HepG2 (cell line): Measurements from ENCODE around the gene RSPRY1. TPM values are rescaled to one million over a fixed set of nuclear protein-coding genes. Genes with fewer than 3 reads are reported as not detected.

Experiments used
- ATF1 ChIP-seq: IDR thresholded peaks from 2 replicates; pipeline ENCODE4 v1.6.1; 2016; ENCODE audit warnings: mild to moderate bottlenecking, control low read depth
- CHD2 ChIP-seq: IDR thresholded peaks from 2 replicates; pipeline ENCODE4 v1.6.1; 2011; ENCODE audit warnings: low read depth, low read length, improper control_type of control experiment
- HOXD1 ChIP-seq: sonication (generic); formaldehyde crosslinking; IDR thresholded peaks from 2 replicates; pipeline ENCODE4 v1.5.0; 2020; ENCODE audit warnings: missing genetic modification reagents
- PRDM4 ChIP-seq: sonication (generic); formaldehyde crosslinking; IDR thresholded peaks from 2 replicates; pipeline ENCODE4 v1.9.0; 2021; ENCODE audit warnings: missing genetic modification reagents, borderline replicate concordance
- PRMT3 ChIP-seq: sonication (generic); formaldehyde crosslinking; IDR thresholded peaks from 2 replicates; pipeline ENCODE4 v1.8.1; 2022; ENCODE audit warnings: low read depth, mild to moderate bottlenecking, moderate library complexity, missing genetic modification reagents, borderline replicate concordance
- STAT5B ChIP-seq: sonication (generic); formaldehyde crosslinking; IDR thresholded peaks from 2 replicates; pipeline ENCODE4 v1.4.0; 2020; ENCODE audit warnings: missing genetic modification reagents
- ZNF350 ChIP-seq: sonication (generic); formaldehyde crosslinking; IDR thresholded peaks from 2 replicates; pipeline ENCODE4 v1.4.0; 2020; ENCODE audit warnings: mild to moderate bottlenecking, low read depth, missing genetic modification reagents, borderline replicate concordance
- ZNF367 ChIP-seq: sonication (generic); formaldehyde crosslinking; IDR thresholded peaks from 2 replicates; pipeline ENCODE4 v1.4.0; 2020; ENCODE audit warnings: missing genetic modification reagents, borderline replicate concordance
- ZNF550 ChIP-seq: sonication (generic); formaldehyde crosslinking; IDR thresholded peaks from 2 replicates; pipeline ENCODE4 v1.4.0; 2020; ENCODE audit warnings: mild to moderate bottlenecking, missing genetic modification reagents, borderline replicate concordance
- ZNF766 ChIP-seq: sonication (generic); formaldehyde crosslinking; IDR thresholded peaks from 2 replicates; pipeline ENCODE4 v1.5.0; 2020; ENCODE audit warnings: missing genetic modification reagents, borderline replicate concordance
- ZNF788 ChIP-seq: sonication (generic); formaldehyde crosslinking; IDR thresholded peaks from 2 replicates; pipeline ENCODE4 v1.5.0; 2020; ENCODE audit warnings: mild to moderate bottlenecking, missing genetic modification reagents, borderline replicate concordance
- ZSCAN29 ChIP-seq: sonication (generic); formaldehyde crosslinking; conservative IDR thresholded peaks from 2 replicates; pipeline ENCODE4 v1.4.0; 2020; ENCODE audit warnings: mild to moderate bottlenecking, missing genetic modification reagents
- ZZZ3 ChIP-seq: sonication (generic); formaldehyde crosslinking; IDR thresholded peaks from 2 replicates; pipeline ENCODE4 v1.4.0; 2020; ENCODE audit warnings: missing genetic modification reagents, mild to moderate bottlenecking, borderline replicate concordance
- polyA plus RNA-seq, 8 experiments: library from polyadenylated mRNA; depleted of rRNA in 3 of 8; stranded (reverse) in 7 of 8; unstranded in 1 of 8; fragments of >200 nt; fragmentation: Illumina TruSeq in 4 of 8; extraction: Trizol in 4 of 8; gene quantifications; 2 replicates each; pipeline versions ENCODE4 v1.2.1 to v1.2.3, GENCODE V29; 2011 to 2016; ENCODE audit warnings: low read depth in 4 of 8, missing spikeins in 1 of 8, mixed read lengths in 1 of 8; ENCODE audit not compliant: insufficient read depth in 1 of 8
- total RNA-seq, 5 experiments: library from RNA; depleted of rRNA; stranded (reverse); fragments of >200 nt; fragmentation: Illumina TruSeq; extraction: Trizol; gene quantifications; 2 replicates each; pipeline ENCODE4 v1.2.3, GENCODE V29; 2016; ENCODE audit warnings: low read depth in 1 of 5
- TF ChIP-seq, protein P1 (sequence below): sonication (generic); formaldehyde crosslinking; IDR thresholded peaks from 2 replicates; pipeline ENCODE4 v1.5.0; 2020; ENCODE audit warnings: missing genetic modification reagents
- TF ChIP-seq, protein P2 (sequence below): sonication (generic); formaldehyde crosslinking; IDR thresholded peaks from 2 replicates; pipeline ENCODE4 v1.9.0; 2021; ENCODE audit warnings: mild to moderate bottlenecking, missing genetic modification reagents
- TF ChIP-seq, protein P3 (sequence below): sonication (generic); formaldehyde crosslinking; IDR thresholded peaks from 2 replicates; pipeline ENCODE4 v1.5.0; 2020; ENCODE audit warnings: missing genetic modification reagents

Gene RSPRY1
- total and polyA plus RNA-seq, 2 of the 13 experiments (the other 11 are each of a cell fraction or from before 2014, with no cell fraction given) = 53.4 to 61.0 TPM

DNA sequence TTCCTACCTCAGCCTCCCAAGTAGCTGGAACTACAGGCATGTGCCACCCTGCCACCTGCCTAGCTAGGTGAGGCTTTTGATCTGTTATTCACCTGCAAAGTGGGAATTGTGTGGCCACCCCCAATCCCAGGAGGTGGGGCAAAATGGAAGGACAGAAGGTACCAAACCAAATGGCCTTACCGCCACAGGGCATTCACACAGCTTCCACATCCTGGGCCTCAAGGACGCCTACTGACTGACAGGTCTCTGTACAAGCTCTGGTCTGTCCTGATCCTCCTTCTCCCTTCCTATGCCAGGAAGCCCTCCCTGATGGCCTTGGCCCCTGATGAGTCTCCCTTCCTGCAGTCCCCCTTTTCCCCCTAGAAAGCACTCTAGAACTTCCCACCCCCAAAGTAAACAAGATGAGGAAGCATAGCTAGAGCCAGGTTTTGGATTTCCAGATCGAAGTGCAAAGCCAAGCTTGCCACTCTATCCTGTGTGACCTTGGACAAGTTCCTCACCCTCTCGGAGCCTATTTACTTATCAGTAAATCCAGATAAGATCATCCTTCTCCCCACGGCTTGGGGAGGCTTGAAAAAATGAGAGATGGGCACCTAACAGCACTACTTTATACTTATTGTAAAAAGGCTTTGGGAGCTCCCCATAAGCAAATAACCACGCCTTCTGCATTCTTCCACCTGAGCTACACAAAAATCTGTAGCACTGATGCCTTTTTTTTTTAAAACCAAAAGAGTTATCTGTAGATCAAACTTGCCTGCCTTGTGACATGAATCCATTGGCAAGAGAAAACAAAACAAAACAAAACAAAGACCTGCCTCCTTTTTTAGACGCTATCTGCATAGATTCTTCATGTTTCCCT is 93.9 kb downstream of the RSPRY1 start (continued):
- TF ChIP-seq ZZZ3 (CRISPR knock-in tag) = peak; percentile 55; the same call in 1 of the 2 replicates
- TF ChIP-seq ZNF367 (CRISPR knock-in tag) = no peak
- 0 out of 2 replicates have a peak, but pooled peaks have one; percentile 43 for TF ChIP-seq PRMT3 (CRISPR knock-in tag)
- TF ChIP-seq PRDM4 = no peak
- no peak; the same call in 1 of the 2 replicates for TF ChIP-seq ZNF550 (CRISPR knock-in tag)
- TF ChIP-seq STAT5B (CRISPR knock-in tag) = 0 out of 2 replicates have a peak, but pooled peaks have one; percentile 9
- peak; percentile 68; the same call in 1 of the 2 replicates for TF ChIP-seq ATF1 (CRISPR knock-in tag)
- TF ChIP-seq, protein P1, sequence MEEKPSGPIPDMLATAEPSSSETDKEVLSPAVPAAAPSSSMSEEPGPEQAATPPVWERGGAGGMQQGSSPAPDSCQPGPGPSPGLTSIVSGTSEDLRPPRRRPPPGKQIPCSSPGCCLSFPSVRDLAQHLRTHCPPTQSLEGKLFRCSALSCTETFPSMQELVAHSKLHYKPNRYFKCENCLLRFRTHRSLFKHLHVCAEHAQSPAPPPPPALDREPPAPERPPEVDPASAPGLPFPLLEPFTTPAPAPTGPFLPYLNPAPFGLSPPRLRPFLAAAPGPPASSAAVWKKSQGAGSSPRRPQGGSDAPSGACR (CRISPR knock-in tag) = peak; percentile 89; the same call in 1 of the 2 replicates
- peak; percentile 94 for TF ChIP-seq ZSCAN29 (CRISPR knock-in tag)
- peak; percentile 99 for TF ChIP-seq ZNF350 (CRISPR knock-in tag)
- no peak for TF ChIP-seq CHD2
- TF ChIP-seq HOXD1 (CRISPR knock-in tag) = peak; percentile 48; the same call in 1 of the 2 replicates
- TF ChIP-seq, protein P2, sequence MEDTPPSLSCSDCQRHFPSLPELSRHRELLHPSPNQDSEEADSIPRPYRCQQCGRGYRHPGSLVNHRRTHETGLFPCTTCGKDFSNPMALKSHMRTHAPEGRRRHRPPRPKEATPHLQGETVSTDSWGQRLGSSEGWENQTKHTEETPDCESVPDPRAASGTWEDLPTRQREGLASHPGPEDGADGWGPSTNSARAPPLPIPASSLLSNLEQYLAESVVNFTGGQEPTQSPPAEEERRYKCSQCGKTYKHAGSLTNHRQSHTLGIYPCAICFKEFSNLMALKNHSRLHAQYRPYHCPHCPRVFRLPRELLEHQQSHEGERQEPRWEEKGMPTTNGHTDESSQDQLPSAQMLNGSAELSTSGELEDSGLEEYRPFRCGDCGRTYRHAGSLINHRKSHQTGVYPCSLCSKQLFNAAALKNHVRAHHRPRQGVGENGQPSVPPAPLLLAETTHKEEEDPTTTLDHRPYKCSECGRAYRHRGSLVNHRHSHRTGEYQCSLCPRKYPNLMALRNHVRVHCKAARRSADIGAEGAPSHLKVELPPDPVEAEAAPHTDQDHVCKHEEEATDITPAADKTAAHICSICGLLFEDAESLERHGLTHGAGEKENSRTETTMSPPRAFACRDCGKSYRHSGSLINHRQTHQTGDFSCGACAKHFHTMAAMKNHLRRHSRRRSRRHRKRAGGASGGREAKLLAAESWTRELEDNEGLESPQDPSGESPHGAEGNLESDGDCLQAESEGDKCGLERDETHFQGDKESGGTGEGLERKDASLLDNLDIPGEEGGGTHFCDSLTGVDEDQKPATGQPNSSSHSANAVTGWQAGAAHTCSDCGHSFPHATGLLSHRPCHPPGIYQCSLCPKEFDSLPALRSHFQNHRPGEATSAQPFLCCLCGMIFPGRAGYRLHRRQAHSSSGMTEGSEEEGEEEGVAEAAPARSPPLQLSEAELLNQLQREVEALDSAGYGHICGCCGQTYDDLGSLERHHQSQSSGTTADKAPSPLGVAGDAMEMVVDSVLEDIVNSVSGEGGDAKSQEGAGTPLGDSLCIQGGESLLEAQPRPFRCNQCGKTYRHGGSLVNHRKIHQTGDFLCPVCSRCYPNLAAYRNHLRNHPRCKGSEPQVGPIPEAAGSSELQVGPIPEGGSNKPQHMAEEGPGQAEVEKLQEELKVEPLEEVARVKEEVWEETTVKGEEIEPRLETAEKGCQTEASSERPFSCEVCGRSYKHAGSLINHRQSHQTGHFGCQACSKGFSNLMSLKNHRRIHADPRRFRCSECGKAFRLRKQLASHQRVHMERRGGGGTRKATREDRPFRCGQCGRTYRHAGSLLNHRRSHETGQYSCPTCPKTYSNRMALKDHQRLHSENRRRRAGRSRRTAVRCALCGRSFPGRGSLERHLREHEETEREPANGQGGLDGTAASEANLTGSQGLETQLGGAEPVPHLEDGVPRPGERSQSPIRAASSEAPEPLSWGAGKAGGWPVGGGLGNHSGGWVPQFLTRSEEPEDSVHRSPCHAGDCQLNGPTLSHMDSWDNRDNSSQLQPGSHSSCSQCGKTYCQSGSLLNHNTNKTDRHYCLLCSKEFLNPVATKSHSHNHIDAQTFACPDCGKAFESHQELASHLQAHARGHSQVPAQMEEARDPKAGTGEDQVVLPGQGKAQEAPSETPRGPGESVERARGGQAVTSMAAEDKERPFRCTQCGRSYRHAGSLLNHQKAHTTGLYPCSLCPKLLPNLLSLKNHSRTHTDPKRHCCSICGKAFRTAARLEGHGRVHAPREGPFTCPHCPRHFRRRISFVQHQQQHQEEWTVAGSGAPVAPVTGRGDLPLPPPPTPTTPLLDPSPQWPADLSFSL (CRISPR knock-in tag) = no peak
- 0 out of 2 replicates have a peak, but pooled peaks have one; percentile 12 for TF ChIP-seq ZNF766 (CRISPR knock-in tag)
- TF ChIP-seq, protein P3, sequence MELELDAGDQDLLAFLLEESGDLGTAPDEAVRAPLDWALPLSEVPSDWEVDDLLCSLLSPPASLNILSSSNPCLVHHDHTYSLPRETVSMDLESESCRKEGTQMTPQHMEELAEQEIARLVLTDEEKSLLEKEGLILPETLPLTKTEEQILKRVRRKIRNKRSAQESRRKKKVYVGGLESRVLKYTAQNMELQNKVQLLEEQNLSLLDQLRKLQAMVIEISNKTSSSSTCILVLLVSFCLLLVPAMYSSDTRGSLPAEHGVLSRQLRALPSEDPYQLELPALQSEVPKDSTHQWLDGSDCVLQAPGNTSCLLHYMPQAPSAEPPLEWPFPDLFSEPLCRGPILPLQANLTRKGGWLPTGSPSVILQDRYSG (CRISPR knock-in tag) = no peak
- TF ChIP-seq ZNF788 = peak; percentile 97; the same call in 1 of the 2 replicates
